HL-60 (cell line): ENCODE measurements around the gene ADPRS.

Experiments used
- DNase-seq, 2 experiments: peaks; one replicate each; pipeline ENCODE4 v3.0.0-alpha.2; 2010 to 2020; ENCODE audit warnings: low read depth in 1 of 2, low spot score in 1 of 2
- H3K27ac ChIP-seq: fragments of 250-450 bp; sonication (Bioruptor Pico); replicated peaks from 2 replicates; pipeline ENCODE4 v1.5.1; 2020; ENCODE audit warnings: mild to moderate bottlenecking, moderate library complexity
- H3K27me3 ChIP-seq: fragments of 250-450 bp; sonication (Bioruptor Pico); 2 replicates; pipeline ENCODE4 v1.5.1; 2021; ENCODE audit warnings: mild to moderate bottlenecking, moderate library complexity; ENCODE audit not compliant: insufficient read depth, poor library complexity, severe bottlenecking
- H3K4me3 ChIP-seq: replicated peaks from 2 replicates; pipeline ENCODE4 v1.5.1; 2011; ENCODE audit warnings: mild to moderate bottlenecking, control low read depth, low read length; ENCODE audit not compliant: insufficient read depth
- GABPA ChIP-seq: IDR thresholded peaks from 2 replicates; pipeline ENCODE4 v1.6.1; 2012; ENCODE audit warnings: low read depth
- POLR2AphosphoS5 ChIP-seq: IDR thresholded peaks from 2 replicates; pipeline ENCODE4 v1.6.1; 2012; ENCODE audit warnings: low read depth
- SPI1 ChIP-seq: IDR thresholded peaks from 2 replicates; pipeline ENCODE4 v1.6.1; 2012; ENCODE audit warnings: low read depth, mild to moderate bottlenecking, borderline replicate concordance
- TF ChIP-seq, protein P1 (sequence below): IDR thresholded peaks from 2 replicates; pipeline ENCODE4 v1.6.1; 2012; ENCODE audit warnings: low read depth; ENCODE audit not compliant: insufficient replicate concordance
- TF ChIP-seq, protein P2 (sequence below): IDR thresholded peaks from one replicate; pipeline ENCODE4 v1.5.1; 2011; ENCODE audit warnings: low read length, control low read depth, inconsistent platforms; ENCODE audit not compliant: insufficient read depth

Gene ADPRS

DNA sequence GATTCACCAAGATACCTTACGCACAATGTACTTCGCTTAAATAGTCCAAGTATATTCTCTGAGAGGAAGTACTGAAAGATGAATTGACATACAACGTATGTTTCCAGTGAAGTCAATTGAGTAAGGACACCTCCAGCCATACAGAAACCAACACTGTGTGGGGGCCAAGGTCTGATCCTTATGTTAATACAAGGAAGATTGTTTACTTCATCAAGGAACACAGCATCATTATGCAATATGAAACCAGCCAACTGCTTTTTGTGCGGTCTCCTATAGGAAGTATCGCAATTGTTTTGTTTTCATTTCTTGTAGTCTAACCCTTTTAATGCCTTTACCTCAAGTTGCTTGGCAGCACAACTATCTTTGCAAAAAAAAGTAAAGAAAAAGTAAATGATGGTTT, 33.0 kb upstream of the ADPRS start:
- Histone ChIP-seq H3K4me3 (no peak overlapping the region), H3K27me3 (no peaks in the 10 kb centered on the region), H3K27ac (peak overlapping the region; percentile 41)
- peak; percentile 51 to 88 for DNase-seq
- TF ChIP-seq GABPA (no peak), SPI1 (peak; percentile 7; the same call in 1 of the 2 replicates)

DNA sequence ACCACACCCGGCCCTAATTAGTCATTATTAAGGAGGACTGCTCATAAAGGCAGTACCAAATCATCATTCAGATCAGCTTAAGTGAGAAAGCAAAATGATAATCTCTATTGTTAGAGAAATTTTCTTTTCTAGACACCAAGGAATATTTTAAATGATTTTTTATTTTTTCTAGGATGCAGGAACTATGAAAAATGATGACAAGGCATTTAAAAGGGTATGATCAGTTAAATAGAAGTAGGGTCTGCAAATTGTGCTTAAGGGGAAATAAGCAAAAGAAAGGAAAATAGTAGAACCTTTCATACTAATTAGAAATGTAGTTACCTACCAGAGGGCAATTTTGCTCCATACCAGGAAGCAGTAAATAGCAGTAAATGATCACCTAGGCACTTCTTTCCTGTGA, 26.4 kb upstream of the ADPRS start:
- Histone ChIP-seq H3K27me3 (no peaks in the 10 kb centered on the region), H3K27ac (no peak overlapping the region), H3K4me3 (no peak overlapping the region)
- TF ChIP-seq, protein P1, sequence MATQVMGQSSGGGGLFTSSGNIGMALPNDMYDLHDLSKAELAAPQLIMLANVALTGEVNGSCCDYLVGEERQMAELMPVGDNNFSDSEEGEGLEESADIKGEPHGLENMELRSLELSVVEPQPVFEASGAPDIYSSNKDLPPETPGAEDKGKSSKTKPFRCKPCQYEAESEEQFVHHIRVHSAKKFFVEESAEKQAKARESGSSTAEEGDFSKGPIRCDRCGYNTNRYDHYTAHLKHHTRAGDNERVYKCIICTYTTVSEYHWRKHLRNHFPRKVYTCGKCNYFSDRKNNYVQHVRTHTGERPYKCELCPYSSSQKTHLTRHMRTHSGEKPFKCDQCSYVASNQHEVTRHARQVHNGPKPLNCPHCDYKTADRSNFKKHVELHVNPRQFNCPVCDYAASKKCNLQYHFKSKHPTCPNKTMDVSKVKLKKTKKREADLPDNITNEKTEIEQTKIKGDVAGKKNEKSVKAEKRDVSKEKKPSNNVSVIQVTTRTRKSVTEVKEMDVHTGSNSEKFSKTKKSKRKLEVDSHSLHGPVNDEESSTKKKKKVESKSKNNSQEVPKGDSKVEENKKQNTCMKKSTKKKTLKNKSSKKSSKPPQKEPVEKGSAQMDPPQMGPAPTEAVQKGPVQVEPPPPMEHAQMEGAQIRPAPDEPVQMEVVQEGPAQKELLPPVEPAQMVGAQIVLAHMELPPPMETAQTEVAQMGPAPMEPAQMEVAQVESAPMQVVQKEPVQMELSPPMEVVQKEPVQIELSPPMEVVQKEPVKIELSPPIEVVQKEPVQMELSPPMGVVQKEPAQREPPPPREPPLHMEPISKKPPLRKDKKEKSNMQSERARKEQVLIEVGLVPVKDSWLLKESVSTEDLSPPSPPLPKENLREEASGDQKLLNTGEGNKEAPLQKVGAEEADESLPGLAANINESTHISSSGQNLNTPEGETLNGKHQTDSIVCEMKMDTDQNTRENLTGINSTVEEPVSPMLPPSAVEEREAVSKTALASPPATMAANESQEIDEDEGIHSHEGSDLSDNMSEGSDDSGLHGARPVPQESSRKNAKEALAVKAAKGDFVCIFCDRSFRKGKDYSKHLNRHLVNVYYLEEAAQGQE: no peak
- no peak for TF ChIP-seq SPI1
- TF ChIP-seq POLR2AphosphoS5: no peak
- no peak for TF ChIP-seq GABPA
- TF ChIP-seq, protein P2, sequence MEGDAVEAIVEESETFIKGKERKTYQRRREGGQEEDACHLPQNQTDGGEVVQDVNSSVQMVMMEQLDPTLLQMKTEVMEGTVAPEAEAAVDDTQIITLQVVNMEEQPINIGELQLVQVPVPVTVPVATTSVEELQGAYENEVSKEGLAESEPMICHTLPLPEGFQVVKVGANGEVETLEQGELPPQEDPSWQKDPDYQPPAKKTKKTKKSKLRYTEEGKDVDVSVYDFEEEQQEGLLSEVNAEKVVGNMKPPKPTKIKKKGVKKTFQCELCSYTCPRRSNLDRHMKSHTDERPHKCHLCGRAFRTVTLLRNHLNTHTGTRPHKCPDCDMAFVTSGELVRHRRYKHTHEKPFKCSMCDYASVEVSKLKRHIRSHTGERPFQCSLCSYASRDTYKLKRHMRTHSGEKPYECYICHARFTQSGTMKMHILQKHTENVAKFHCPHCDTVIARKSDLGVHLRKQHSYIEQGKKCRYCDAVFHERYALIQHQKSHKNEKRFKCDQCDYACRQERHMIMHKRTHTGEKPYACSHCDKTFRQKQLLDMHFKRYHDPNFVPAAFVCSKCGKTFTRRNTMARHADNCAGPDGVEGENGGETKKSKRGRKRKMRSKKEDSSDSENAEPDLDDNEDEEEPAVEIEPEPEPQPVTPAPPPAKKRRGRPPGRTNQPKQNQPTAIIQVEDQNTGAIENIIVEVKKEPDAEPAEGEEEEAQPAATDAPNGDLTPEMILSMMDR: no peak
- no peak for DNase-seq

DNA sequence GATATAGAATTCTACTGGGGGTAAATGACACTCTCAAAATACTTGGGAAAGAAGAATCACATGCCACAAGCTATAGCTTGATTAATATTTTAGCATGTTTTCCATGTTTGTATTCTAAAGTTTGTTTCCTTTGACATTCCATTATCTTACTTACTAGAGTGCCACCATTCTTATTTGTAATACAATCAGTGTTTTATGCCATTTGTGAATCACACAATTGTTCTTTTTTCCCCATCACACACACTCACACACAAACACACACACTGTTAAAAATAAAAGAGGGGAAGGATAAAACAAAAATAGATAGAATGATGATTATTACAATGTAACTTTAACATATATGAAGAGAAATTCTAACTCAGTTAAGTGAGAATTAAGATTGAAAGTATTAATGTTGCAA, 20.8 kb upstream of the ADPRS start:
- DNase-seq: no peak
- Histone ChIP-seq H3K27me3 (no peaks in the 10 kb centered on the region), H3K27ac (no peak overlapping the region), H3K4me3 (no peak overlapping the region)
- TF ChIP-seq, protein P2: no peak

DNA sequence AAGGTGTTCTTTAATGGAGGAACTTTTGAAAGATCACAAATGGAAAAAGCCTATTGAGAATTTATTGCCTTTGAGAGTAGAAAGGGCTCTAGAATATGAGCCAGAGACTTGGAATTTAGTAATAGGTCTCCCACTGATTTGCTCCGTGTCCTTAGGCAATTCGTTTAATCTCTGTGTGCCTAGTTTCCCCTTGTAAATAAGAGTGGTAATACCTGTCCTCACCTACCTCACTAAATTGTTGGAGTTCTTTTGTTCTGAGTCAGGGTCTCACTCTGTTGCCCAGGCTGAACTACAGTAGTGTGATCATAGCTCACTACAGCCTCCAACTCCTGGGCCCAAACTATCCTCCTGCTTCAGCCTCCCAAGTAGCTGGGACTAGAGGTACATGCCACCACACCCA, 19.8 kb upstream of the ADPRS start:
- H3K27me3 ChIP-seq: no peaks in the 10 kb centered on the region
- DNase-seq: no peak
- TF ChIP-seq SPI1: no peak
- TF ChIP-seq, protein P2: no peak
- TF ChIP-seq, protein P1: no peak
- no peak for TF ChIP-seq GABPA
- TF ChIP-seq POLR2AphosphoS5: no peak
- no peak overlapping the region for H3K27ac ChIP-seq
- H3K4me3 ChIP-seq: no peak overlapping the region
